ENCODE data around the gene CBARP. TPM values are rescaled to one million over a fixed set of nuclear protein-coding genes. Genes with fewer than 3 reads are reported as not detected.
"Not testable (repeated sequence)": the region's sequence is repeated elsewhere in the genome, so short reads cannot be mapped to it uniquely, and the experiment has no call there.

The CBARP gene
- total RNA-seq, 4 donors from 2014 or later, result 0.58 to 1.0 (median 0.99) TPM; not detected in 1

DNA sequence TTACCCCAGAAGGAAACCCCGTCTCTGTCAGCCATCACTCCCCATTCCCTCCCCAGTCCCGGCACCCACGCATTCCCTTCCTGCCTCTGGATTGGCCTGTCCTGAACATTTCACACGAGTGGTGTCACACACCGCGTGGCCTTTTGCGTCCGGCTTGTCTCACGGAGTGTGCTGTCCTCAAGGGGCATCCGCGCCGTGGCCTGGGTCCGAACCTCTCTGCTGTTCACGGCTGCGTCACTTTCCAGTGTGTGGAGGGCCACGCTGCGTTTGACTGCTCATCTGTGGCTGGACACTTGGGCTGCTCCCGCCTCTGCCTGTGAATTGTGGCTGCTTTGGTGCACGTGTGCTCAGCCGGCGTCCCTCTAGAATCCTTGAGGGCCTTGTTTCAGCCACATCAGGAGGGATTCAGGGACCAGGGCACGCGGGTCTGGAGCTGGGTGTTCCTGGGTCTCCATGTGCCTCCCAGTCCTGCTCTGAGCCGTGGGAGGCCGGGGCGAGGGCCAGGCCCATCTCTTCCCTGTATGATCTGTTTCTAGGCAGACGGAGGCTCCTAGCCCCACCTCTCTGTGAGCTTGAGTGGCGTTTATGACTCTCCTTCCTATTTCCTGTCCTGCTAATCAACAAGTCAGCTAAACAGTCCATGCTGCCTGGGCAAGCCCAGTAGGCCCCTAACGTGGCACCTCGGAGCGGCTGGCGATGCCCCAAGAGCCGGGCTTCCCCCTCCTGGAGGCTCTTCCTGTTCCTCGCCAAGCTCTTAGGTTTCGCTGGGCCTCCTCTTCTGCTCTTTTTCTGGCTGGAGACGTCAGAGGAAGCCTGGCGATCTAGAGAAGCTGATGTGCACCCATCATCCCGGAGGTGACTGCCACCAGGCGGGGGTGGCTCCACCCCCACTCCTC is 24.2 kb downstream of the CBARP start:
- peak overlapping the region; percentile 80 to 85 (median 82) for H3K27ac ChIP-seq (replicated peaks in 1 of 4)
- H3K4me1 ChIP-seq, result peaks cover 94 to 99% (median 95%) of the 10 kb centered on the region in 4 donors
- H3K27me3 ChIP-seq, result no peaks in the 10 kb centered on the region
- TF ChIP-seq POLR2AphosphoS5 (IDR thresholded peaks at IDR 0.05) (peak; percentile 26 to 50), CTCF (IDR thresholded peaks at IDR 0.05) (no peak)
- no peak for DNase-seq (ENCODE audit: extremely low spot score)
- WGBS, result 62% methylated on average over 28 of the region's 39 CpGs
- H3K36me3 ChIP-seq, result peaks cover 0 to 29% (median 12%) of the 10 kb centered on the region in 4 donors
- no peaks in the 10 kb centered on the region for H3K9me3 ChIP-seq
- peak overlapping the region in 2 of 4 donors; percentile 14 to 32 for H3K4me3 ChIP-seq
- intact Hi-C loops (cut with DNase I), result no loop called here

GRCh38 chr19:1211494-1212234 is 26.1 kb downstream of the CBARP start:
- WGBS, result 87% methylated on average over 21 of the region's 33 CpGs
- peak overlapping the region in 2 of 4 donors; percentile 28 to 34 for H3K27ac ChIP-seq (replicated peaks in 1 of 4)
- no peaks in the 10 kb centered on the region for H3K9me3 ChIP-seq
- DNase-seq (ENCODE audit: extremely low spot score), result no peak
- no peaks in the 10 kb centered on the region for H3K27me3 ChIP-seq
- intact Hi-C loops (cut with DNase I), result no loop called here
- H3K4me1 ChIP-seq, result peaks cover 85 to 99% (median 95%) of the 10 kb centered on the region in 4 donors
- TF ChIP-seq POLR2AphosphoS5 (IDR thresholded peaks at IDR 0.05) (no peak), POLR2A (IDR thresholded peaks at IDR 0.05; ENCODE audit: low read depth) (no peak), EP300 (IDR thresholded peaks at IDR 0.05) (no peak), CTCF (IDR thresholded peaks at IDR 0.05) (no peak)
- H3K36me3 ChIP-seq, result peaks cover 0 to 29% (median 12%) of the 10 kb centered on the region in 4 donors
- H3K4me3 ChIP-seq, result no peak overlapping the region

- no peak for DNase-seq (ENCODE audit: extremely low spot score)
- intact Hi-C loops (cut with DNase I), result no loop called here
- Histone ChIP-seq H3K27ac (replicated peaks in 1 of 4) (peak overlapping the region in 3 of 4 donors; percentile 40 to 83 (median 51)), H3K4me3 (no peak overlapping the region), H3K4me1 (peaks cover 74 to 90% (median 87%) of the 10 kb centered on the region in 4 donors), H3K36me3 (peaks cover 0 to 29% (median 12%) of the 10 kb centered on the region in 4 donors), H3K27me3 (no peaks in the 10 kb centered on the region), H3K9me3 (no peaks in the 10 kb centered on the region)
- 89% methylated on average over 11 of the region's 13 CpGs for WGBS
- no peak for TF ChIP-seq POLR2A (IDR thresholded peaks at IDR 0.05; ENCODE audit: low read depth)
- no peak for TF ChIP-seq CTCF (IDR thresholded peaks at IDR 0.05)
- TF ChIP-seq EP300 (IDR thresholded peaks at IDR 0.05), result no peak
- TF ChIP-seq POLR2AphosphoS5 (IDR thresholded peaks at IDR 0.05), result no peak
Measured at GRCh38 chr19:1210227-1210538, 27.6 kb downstream of the CBARP start.

DNA sequence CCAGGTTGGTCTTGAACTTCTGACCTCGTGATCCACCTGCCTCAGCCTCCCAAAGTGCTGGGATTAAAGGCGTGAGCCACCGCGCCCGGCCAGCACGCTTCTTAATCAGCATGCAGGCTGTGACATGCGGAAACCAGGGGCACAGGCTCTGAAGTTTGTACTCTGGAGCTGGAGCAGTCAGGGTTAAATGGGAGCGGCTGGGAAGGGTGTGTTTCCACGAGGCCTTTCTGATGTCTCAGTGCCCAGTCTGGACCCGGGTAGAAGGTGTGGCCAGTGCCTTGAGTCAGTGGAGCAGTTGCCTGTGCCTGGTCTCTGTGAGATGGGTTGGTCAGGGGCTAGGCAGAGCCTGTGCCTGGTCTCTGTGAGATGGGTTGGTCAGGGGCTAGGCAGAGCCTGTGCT is 29.0 kb downstream of the CBARP start:
- DNase-seq (ENCODE audit: extremely low spot score); H3K27me3 ChIP-seq; H3K9me3 ChIP-seq; intact Hi-C loops (cut with DNase I): not testable (repeated sequence)
- Histone ChIP-seq H3K36me3 (peaks cover 0 to 29% (median 12%) of the 10 kb centered on the region in 4 donors), H3K4me1 (peaks cover 65 to 87% (median 82%) of the 10 kb centered on the region in 4 donors), H3K27ac (replicated peaks in 1 of 4) (peak overlapping the region; percentile 51 to 86 (median 81)), H3K4me3 (peak overlapping the region in 1 of 4 donors; percentile 22)
- 0% methylated on average over 1 of the region's 10 CpGs for WGBS

- no peak for DNase-seq (ENCODE audit: extremely low spot score)
- WGBS, result 3% methylated on average over 37 of the region's 38 CpGs
- H3K36me3 ChIP-seq, result peaks cover 0 to 17% (median 5%) of the 10 kb centered on the region in 4 donors
- peak overlapping the region; percentile 64 to 88 (median 78) for H3K4me3 ChIP-seq
- H3K27ac ChIP-seq (replicated peaks in 1 of 4), result peak overlapping the region; percentile 79 to 88 (median 84)
- H3K9me3 ChIP-seq, result no peaks in the 10 kb centered on the region
- intact Hi-C loops (cut with DNase I), result no loop called here
- TF ChIP-seq CTCF (IDR thresholded peaks at IDR 0.05) (no peak), POLR2AphosphoS5 (IDR thresholded peaks at IDR 0.05) (no peak), EP300 (IDR thresholded peaks at IDR 0.05) (no peak), POLR2A (IDR thresholded peaks at IDR 0.05; ENCODE audit: low read depth) (no peak)
- peaks cover 51 to 83% (median 76%) of the 10 kb centered on the region in 4 donors for H3K4me1 ChIP-seq
- no peaks in the 10 kb centered on the region for H3K27me3 ChIP-seq
Measured at GRCh38 chr19:1206864-1207450, 30.8 kb downstream of the CBARP start.

All from esophagus muscularis mucosa (tissue), 4 donors.